PFSK-1 (cell line): ENCODE results near the gene SPAG5.

Experiments
- FOXP2 ChIP-seq: optimal IDR thresholded peaks from 2 replicates; pipeline ENCODE3; 2011; ENCODE audit warnings: borderline replicate concordance, control low read depth, inconsistent platforms; ENCODE audit not compliant: insufficient read depth; ENCODE audit errors: extremely low read length, extremely low read depth
- POLR2AphosphoS5 ChIP-seq: IDR thresholded peaks from 2 replicates; pipeline ENCODE4 v1.6.1; 2012; ENCODE audit warnings: low read depth, mild to moderate bottlenecking, control low read depth, low read length, moderate library complexity
- SIN3A ChIP-seq: IDR thresholded peaks from 2 replicates; pipeline ENCODE4 v1.6.1; 2012; ENCODE audit warnings: mild to moderate bottlenecking, low read length, moderate library complexity, borderline replicate concordance; ENCODE audit not compliant: insufficient read depth
- TAF1 ChIP-seq: IDR thresholded peaks from 2 replicates; pipeline ENCODE4 v1.6.1; 2012; ENCODE audit warnings: low read length, control low read depth, borderline replicate concordance; ENCODE audit not compliant: insufficient read depth
- TF ChIP-seq, protein P1 (sequence below), 2 experiments: IDR thresholded peaks; 2 replicates each; pipeline versions ENCODE4 v1.6.1 to v1.8.0; 2011 to 2012; ENCODE audit warnings: low read depth in 2 of 2, low read length in 2 of 2, control low read depth in 1 of 2, inconsistent platforms in 1 of 2, mild to moderate bottlenecking in 1 of 2, moderate library complexity in 1 of 2; ENCODE audit not compliant: insufficient read depth in 1 of 2

SPAG5 gene

GRCh38 chr17:28578246-28579195 is 20.3 kb downstream of the SPAG5 start:
- TF ChIP-seq FOXP2, result no peak
- no peak for TF ChIP-seq TAF1
- TF ChIP-seq, protein P1, sequence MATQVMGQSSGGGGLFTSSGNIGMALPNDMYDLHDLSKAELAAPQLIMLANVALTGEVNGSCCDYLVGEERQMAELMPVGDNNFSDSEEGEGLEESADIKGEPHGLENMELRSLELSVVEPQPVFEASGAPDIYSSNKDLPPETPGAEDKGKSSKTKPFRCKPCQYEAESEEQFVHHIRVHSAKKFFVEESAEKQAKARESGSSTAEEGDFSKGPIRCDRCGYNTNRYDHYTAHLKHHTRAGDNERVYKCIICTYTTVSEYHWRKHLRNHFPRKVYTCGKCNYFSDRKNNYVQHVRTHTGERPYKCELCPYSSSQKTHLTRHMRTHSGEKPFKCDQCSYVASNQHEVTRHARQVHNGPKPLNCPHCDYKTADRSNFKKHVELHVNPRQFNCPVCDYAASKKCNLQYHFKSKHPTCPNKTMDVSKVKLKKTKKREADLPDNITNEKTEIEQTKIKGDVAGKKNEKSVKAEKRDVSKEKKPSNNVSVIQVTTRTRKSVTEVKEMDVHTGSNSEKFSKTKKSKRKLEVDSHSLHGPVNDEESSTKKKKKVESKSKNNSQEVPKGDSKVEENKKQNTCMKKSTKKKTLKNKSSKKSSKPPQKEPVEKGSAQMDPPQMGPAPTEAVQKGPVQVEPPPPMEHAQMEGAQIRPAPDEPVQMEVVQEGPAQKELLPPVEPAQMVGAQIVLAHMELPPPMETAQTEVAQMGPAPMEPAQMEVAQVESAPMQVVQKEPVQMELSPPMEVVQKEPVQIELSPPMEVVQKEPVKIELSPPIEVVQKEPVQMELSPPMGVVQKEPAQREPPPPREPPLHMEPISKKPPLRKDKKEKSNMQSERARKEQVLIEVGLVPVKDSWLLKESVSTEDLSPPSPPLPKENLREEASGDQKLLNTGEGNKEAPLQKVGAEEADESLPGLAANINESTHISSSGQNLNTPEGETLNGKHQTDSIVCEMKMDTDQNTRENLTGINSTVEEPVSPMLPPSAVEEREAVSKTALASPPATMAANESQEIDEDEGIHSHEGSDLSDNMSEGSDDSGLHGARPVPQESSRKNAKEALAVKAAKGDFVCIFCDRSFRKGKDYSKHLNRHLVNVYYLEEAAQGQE (IDR thresholded peaks at IDR 0.05; ENCODE audit: insufficient read depth in 1 of 2, low read depth in 2 of 2, low read length in 2 of 2), result no peak
- no peak for TF ChIP-seq POLR2AphosphoS5
- no peak for TF ChIP-seq SIN3A

- TF ChIP-seq SIN3A (no peak), TAF1 (no peak), FOXP2 (no peak), POLR2AphosphoS5 (no peak)
- TF ChIP-seq, protein P1 (IDR thresholded peaks at IDR 0.05; ENCODE audit: insufficient read depth in 1 of 2, low read depth in 2 of 2, low read length in 2 of 2), result no peak
Measured at GRCh38 chr17:28577466-28577824, 21.4 kb downstream of the SPAG5 start.

- TF ChIP-seq FOXP2, result peak; percentile 47
- TF ChIP-seq POLR2AphosphoS5, result peak; percentile 70
- TF ChIP-seq, protein P1 (IDR thresholded peaks at IDR 0.05; ENCODE audit: insufficient read depth in 1 of 2, low read depth in 2 of 2, low read length in 2 of 2), result no peak
- TF ChIP-seq TAF1, result peak; percentile 79; the same call in 1 of the 2 replicates
Measured at GRCh38 chr17:28576758-28577465, 21.9 kb downstream of the SPAG5 start, which contains the start of gene ALDOC. ALDOC (minus strand) TSS chr17:28576895; CDS start chr17:28575532, 1,363 bp downstream.

DNA sequence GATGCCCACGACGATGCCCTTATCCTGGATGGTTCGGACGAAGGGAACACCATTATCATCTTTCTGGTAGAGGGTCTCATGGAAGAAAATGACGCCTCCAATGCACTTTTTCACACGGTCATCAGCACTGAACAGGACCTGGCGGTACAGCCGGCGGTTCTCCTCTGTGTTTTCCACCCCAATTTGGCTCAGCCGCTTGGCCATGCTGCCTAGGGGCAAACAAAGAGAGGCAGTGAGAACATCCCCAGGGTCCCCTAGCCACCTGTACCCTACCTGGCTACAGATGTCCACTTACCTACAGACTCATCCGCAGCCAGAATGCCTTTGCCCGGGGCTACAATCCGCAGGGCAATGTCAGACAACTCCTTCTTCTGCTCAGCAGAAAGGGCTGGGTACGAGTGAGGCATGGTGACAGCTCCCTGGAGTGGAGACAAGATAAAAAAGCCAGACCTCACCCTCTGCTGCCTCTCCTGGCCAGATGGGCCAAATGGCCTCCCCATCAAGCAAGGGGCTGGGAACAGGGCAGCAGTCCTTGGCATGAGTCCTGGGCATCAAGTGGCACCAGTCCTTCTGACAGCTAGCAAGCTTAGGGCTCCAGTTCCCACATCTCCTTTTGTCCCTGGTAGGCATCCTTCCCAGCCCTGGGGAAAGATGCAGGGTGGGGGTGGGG is 23.6 kb downstream of the SPAG5 start:
- TF ChIP-seq SIN3A (no peak), FOXP2 (no peak), TAF1 (no peak), POLR2AphosphoS5 (no peak)
- TF ChIP-seq, protein P1 (IDR thresholded peaks at IDR 0.05; ENCODE audit: insufficient read depth in 1 of 2, low read depth in 2 of 2, low read length in 2 of 2), result no peak
